Posterior cingulate gyrus (tissue), 11 donors: ENCODE results near the gene NHSL1.

Experiments
- DNase-seq, 10 donors: peaks; one replicate each; pipeline versions ENCODE4 v3.0.0 to v3.0.0-alpha.2; 2020 to 2021; ENCODE audit warnings: mixed read lengths in 3 of 10
- intact Hi-C: fragments of 100-400 bp; cut with DNase I; formaldehyde crosslinking; loops from one replicate; pipeline ENCODE4 v1.15.1; 2023

Gene NHSL1

DNA sequence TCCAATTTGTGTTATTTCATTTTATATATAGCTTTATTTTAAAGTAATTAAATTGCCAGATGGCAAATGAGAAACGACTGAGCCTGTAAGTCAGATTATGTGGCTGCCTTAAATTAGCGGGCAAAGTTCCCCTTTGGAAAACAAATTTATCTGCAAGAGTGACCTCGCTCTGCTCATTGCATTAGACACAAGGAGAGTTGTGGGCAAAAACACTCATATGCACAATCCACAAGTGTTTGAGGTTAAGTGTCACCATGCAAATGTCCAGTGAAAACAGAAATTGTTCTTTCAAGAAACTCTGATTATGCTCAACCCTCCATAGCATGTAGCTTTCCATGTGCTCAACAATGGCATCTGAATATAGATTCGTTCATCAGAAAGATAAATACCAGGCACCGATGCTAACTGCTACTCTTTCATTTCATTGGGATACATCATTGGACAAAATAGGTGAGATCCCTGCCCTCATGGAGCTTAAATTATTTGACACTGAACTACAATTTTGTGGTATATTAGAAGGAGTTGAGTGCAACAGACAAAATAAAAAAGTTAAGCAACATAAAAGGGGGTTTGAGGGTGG lies 1.7 kb upstream of the NHSL1 start:
- DNase-seq = no peak
- intact Hi-C loops = loop anchor here (10.0 kb wide), 1 partner anchor 496 kb away; no protein-coding TSS in a partner anchor

- no peak for DNase-seq
- intact Hi-C loops = loop anchor here (10.0 kb wide), 1 partner anchor 495 kb away; no protein-coding TSS in a partner anchor
Observed at GRCh38 chr6:138500045-138500665, 861 bp upstream of the NHSL1 start.

DNA sequence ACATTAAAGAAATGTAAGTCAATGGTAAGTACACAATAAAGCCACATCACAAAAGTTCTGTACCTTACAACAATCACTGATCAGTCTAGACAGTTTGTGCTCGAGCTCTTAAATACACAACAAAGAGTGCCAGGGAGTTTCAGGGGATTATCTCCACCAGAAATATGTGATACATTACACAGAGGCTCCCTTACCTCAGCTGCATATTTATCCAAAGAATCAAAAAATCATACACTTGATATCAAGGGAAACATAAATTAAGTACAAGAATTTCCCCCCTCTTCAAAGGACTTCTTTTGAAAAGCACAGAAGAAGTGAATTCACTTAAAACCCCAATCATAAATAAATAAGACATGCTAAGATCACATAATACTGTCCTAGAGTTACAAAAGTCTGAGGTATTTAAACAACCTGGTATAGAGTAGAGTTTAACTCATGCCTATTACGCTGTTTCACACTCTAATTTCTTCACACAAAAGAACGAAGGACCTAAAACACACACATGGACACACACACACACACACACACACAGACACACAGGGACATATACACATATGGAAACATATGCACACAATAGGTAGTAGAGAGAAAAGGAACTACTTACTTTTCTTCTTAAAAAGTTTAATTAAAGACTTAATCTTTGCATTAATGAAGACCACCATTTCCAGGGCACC lies 528 bp downstream of the NHSL1 start:
- no peak for DNase-seq
- intact Hi-C loops = no loop called here

DNA sequence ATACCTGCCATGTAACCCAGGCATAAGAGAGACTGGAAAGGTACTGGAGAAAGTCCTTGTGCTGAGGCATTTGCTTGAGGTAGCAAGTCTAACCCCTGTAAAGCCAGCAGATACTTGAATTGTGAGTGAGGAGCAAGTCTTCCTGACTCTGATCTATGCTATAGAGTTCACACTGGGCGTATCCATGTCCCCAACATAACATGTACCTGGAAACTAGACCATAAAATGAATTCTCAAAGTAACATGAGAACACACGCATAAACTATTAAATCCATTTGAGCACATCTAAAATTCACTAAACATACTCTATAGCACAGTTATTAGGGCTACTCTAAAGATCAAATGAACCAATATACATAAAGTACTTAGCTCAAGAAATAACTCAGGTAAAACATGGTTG lies 2.0 kb downstream of the NHSL1 start:
- intact Hi-C loops = no loop called here
- no peak for DNase-seq

DNA sequence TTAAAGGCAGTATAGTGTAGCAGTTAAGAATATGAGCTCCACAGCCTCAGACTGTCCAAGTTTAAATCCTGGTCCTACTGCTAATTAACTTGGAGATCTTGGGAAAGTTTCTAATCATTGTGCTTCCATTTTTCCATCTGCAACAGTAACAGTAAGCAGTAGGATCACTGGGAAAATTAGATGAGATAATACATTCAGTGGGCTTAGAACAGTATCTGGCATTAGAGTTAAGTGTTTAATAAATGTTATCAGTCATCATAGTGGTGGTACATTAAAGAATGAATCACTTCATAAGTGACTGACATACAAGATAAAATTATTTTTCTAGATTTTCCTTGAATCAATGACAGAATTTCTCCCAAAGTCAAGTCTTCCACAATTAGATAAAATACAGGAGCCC lies 5.0 kb downstream of the NHSL1 start:
- intact Hi-C loops = no loop called here
- DNase-seq = no peak

GRCh38 chr6:138493413-138493812 lies 5.9 kb downstream of the NHSL1 start:
- intact Hi-C loops = no loop called here
- no peak for DNase-seq

GRCh38 chr6:138492871-138493270 lies 6.4 kb downstream of the NHSL1 start:
- intact Hi-C loops = no loop called here
- no peak for DNase-seq

GRCh38 chr6:138492113-138492512 lies 7.2 kb downstream of the NHSL1 start:
- no peak for DNase-seq

GRCh38 chr6:138491017-138491416 lies 8.3 kb downstream of the NHSL1 start:
- no peak for DNase-seq
- intact Hi-C loops = no loop called here

More at GRCh38 chr6:138492113-138492512, 7.2 kb downstream of the NHSL1 start:
- intact Hi-C loops = no loop called here

GRCh38 chr6:138489846-138490245 lies 9.4 kb downstream of the NHSL1 start:
- DNase-seq = no peak
- intact Hi-C loops = no loop called here

DNA sequence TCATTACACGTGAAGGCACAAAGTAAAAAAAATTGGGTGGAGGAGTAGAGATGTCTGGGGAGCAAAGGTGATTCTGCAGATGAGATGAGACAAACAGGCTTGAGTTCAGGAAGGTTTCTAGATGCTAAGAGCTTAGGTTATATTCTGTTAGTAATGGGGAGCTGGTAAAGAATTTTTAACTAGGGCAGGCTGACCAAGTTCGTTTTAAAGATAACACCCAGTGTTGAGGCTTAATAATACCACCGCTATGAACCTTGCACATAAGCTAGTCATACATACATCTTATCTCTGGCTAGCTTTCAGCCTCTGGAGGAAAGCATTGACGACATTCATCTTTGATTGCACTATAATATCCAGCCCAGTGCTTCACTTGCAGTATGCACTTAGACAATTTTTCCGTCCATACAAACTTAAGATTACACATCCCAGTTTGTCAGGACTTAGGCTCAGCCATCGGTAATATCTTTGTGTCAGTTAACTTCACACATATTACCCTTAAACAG lies 12.1 kb downstream of the NHSL1 start:
- no peak for DNase-seq
- intact Hi-C loops = no loop called here

DNA sequence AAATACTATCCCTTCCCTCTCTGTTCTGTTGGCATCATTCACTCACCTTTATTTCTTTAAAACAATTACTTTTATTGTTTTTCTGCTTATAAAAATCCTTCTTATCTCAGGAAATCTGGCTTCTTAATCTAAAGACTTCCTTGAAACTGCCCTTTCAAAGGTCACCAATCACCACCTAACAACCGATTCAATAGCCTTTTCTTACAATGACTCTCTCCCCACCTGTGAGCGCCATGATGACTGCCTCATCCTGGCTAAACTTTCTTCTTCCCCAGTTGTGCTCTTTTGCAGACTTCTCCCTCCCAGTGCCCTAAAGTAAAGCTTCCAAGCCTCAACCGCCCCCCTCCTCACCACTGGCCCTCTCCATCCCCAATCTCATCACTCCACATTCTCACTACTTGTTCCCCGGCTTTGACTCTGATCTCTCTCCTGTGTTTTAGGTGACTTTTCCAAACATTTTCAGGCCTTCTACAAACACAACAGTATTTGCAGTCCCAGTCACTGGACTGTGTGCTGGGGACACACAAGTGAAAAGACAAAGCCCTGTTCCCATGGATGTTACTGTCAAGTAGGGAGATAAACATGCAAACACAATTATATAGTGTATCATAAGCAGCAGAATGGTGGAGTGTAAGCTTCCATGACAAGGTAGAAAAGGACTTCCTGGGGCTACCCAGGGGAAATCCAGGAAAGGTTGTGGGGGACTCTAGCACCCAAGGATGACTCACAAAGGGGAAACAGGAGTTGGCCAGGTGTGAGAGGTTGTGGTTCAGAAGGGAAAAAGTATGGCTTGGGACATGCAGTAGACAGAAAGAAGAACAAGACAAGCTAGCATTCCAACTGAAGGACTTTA lies 12.8 kb downstream of the NHSL1 start:
- intact Hi-C loops = no loop called here

GRCh38 chr6:138485586-138486248 lies 13.6 kb downstream of the NHSL1 start:
- no peak for DNase-seq
- intact Hi-C loops = no loop called here

More for the DNA sequence above, 12.8 kb downstream of the NHSL1 start:
- no peak for DNase-seq

- no peak for DNase-seq
- intact Hi-C loops = no loop called here
Observed at GRCh38 chr6:138485005-138485545, 14.2 kb downstream of the NHSL1 start.

DNA sequence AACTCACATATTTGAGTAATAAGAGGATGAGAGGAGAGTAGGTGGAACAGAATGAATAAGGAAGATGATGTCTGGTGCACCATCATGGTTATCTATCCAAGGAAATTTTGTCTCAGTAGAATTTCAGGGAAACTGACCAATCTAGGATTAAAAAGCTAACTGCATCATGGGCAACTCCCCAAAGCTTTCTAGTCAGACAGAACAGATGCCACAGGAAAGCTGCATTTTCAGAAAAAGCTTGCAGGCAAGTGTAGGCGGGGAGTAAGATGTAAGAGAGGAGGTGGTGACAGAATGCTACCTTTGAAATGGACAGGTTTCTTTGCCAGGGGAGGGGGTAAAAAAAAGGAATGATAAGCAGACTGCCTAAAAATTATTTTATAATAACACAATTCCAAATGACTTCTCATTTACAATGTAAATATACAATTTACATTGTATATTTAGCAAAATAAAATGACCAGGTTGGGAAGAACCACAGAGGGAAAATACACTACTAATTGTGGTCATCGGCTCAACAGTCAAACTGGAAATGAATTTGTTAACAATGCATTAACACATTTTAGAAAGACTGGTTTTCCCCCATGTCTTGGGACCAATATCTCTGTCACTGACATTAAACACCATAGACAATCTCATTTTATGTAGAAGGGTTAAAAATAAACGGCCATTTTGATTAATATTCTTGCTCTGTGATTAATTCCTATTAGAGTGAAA lies 15.1 kb downstream of the NHSL1 start:
- no peak for DNase-seq
- intact Hi-C loops = no loop called here

DNA sequence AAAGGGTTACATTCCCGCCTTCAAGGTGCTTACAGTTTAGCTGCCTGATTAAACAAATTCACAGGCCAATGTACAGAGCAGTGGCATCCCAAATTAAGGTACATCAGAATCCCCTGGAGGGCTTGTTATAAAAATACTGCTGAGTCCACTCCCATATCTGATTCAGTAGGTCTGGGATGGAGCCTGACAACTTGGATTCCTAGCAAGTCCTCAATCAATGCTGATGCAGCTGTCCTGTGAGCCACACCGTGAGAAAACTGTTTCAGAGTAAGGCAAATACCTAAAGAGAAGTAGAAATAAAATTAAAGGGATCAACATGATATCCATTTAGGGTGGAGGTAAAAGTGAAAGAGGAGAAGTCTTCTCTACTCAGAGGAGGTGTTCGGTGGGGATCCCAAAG lies 16.5 kb downstream of the NHSL1 start:
- intact Hi-C loops = no loop called here
- no peak for DNase-seq

GRCh38 chr6:138480279-138480949 lies 18.9 kb downstream of the NHSL1 start:
- intact Hi-C loops = no loop called here
- no peak for DNase-seq

- no peak for DNase-seq
- intact Hi-C loops = no loop called here
Observed at GRCh38 chr6:138477913-138478539, 21.3 kb downstream of the NHSL1 start.
